Fibroblast of skin of right biceps (primary cell): ENCODE data around the gene GLIPR1L1.
"Not testable (repeated sequence)": the region's sequence is repeated elsewhere in the genome, so short reads cannot be mapped to it uniquely, and the experiment has no call there.

ENCODE experiments used
- DNase-seq: peaks from one replicate; pipeline ENCODE4 v3.0.0-alpha.2; 2013

GLIPR1L1 gene

GRCh38 chr12:75334384-75335030, at the start of gene GLIPR1L1:
GLIPR1L1 (plus strand) TSS chr12:75334670; CDS start chr12:75334729, 59 bp downstream.
- peak; percentile 91 for DNase-seq

- DNase-seq = no peak
Measured at GRCh38 chr12:75288860-75289259, 45.6 kb upstream of the GLIPR1L1 start.

- DNase-seq = peak; percentile 3
Measured at GRCh38 chr12:75289753-75290152, 44.7 kb upstream of the GLIPR1L1 start.

GRCh38 chr12:75291014-75291413, 43.5 kb upstream of the GLIPR1L1 start:
- no peak for DNase-seq

- no peak for DNase-seq
Measured at GRCh38 chr12:75294336-75294735, 40.1 kb upstream of the GLIPR1L1 start.

- no peak for DNase-seq
Measured at GRCh38 chr12:75294797-75295196, 39.7 kb upstream of the GLIPR1L1 start.

- no peak for DNase-seq
Measured at GRCh38 chr12:75302225-75302624, 32.2 kb upstream of the GLIPR1L1 start.

GRCh38 chr12:75302781-75303180, 31.7 kb upstream of the GLIPR1L1 start:
- DNase-seq = no peak

GRCh38 chr12:75305412-75306332, 28.8 kb upstream of the GLIPR1L1 start:
- no peak for DNase-seq

- DNase-seq = no peak
Measured at GRCh38 chr12:75308279-75308678, 26.2 kb upstream of the GLIPR1L1 start.

- DNase-seq = no peak
Measured at GRCh38 chr12:75311369-75311768, 23.1 kb upstream of the GLIPR1L1 start.

GRCh38 chr12:75315518-75315917, 19.0 kb upstream of the GLIPR1L1 start:
- peak; percentile 74 for DNase-seq

GRCh38 chr12:75317784-75318183, 16.7 kb upstream of the GLIPR1L1 start:
- no peak for DNase-seq

GRCh38 chr12:75322464-75322863, 12.0 kb upstream of the GLIPR1L1 start:
- peak; percentile 55 for DNase-seq

- DNase-seq = peak; percentile 4
Measured at GRCh38 chr12:75323663-75324062, 10.8 kb upstream of the GLIPR1L1 start.

- DNase-seq = no peak
Measured at GRCh38 chr12:75327642-75328041, 6.8 kb upstream of the GLIPR1L1 start.

GRCh38 chr12:75329918-75330826, 4.3 kb upstream of the GLIPR1L1 start, which contains the start of gene CAPS2:
CAPS2 (minus strand) TSS chr12:75330324; CDS start chr12:75326498, 3,826 bp downstream.
- peak; percentile 82 for DNase-seq

- DNase-seq = no peak
Measured at GRCh38 chr12:75337905-75338304, 3.4 kb downstream of the GLIPR1L1 start.

- peak; percentile 15 for DNase-seq
Measured at GRCh38 chr12:75341873-75342272, 7.4 kb downstream of the GLIPR1L1 start.

- no peak for DNase-seq
Measured at GRCh38 chr12:75345531-75345930, 11.1 kb downstream of the GLIPR1L1 start.

GRCh38 chr12:75346215-75346614, 11.7 kb downstream of the GLIPR1L1 start:
- DNase-seq = not testable (repeated sequence)

GRCh38 chr12:75349946-75350345, 15.5 kb downstream of the GLIPR1L1 start:
- DNase-seq = no peak

GRCh38 chr12:75350413-75350812, 15.9 kb downstream of the GLIPR1L1 start:
- DNase-seq = no peak
